GM10248 (cell line): ENCODE measurements around the gene GPC6.

Experiments used
- CTCF ChIA-PET: fragments of 300-600 bp; sonication (Branson Sonifier 250); formaldehyde crosslinking; extraction: SDS; loops from one replicate; lab custom pipeline; 2021; ENCODE audit warnings: antibody characterized with exemption; lab: Yijun Ruan, JAX
- POLR2A ChIA-PET: fragments of 350-650 bp; sonication (Branson Sonifier 250); formaldehyde crosslinking; extraction: SDS; loops from one replicate; lab custom pipeline; 2020; ENCODE audit warnings: antibody characterized with exemption; lab: Yijun Ruan, JAX
- DNase-seq: peaks from one replicate; pipeline ENCODE4 v3.0.0; 2012; ENCODE audit errors: extremely low spot score
- CTCF ChIP-seq: IDR thresholded peaks from 2 replicates; pipeline ENCODE4 v1.5.1; 2012; ENCODE audit warnings: mild to moderate bottlenecking, low read depth; ENCODE audit errors: extremely low read depth, missing control alignments, control extremely low read depth

Gene GPC6

GRCh38 chr13:94387047-94387446 lies 1160.4 kb downstream of the GPC6 start:
- DNase-seq, result no peak

GRCh38 chr13:94389604-94390351 lies 1163.2 kb downstream of the GPC6 start:
- no peak for TF ChIP-seq CTCF
- DNase-seq, result no peak
- POLR2A ChIA-PET, result no interaction called here
- CTCF ChIA-PET, result interaction anchor here (1.0 to 1.2 kb wide), 2 partner anchors 26 to 28 kb away, joined by 3 to 4 read pairs; no protein-coding TSS in a partner anchor

More at GRCh38 chr13:94387047-94387446, 1160.4 kb downstream of the GPC6 start:
- no peak for TF ChIP-seq CTCF
- CTCF ChIA-PET, result interaction anchor here (1.1 to 1.4 kb wide), 2 partner anchors 10 to 53 kb away, joined by 3 to 4 read pairs; no protein-coding TSS in a partner anchor
- POLR2A ChIA-PET, result no interaction called here

GRCh38 chr13:94390881-94391280 lies 1164.3 kb downstream of the GPC6 start:
- DNase-seq, result no peak
- ChIA-PET CTCF (no interaction called here), POLR2A (no interaction called here)
- TF ChIP-seq CTCF, result no peak

GRCh38 chr13:94394723-94395122 lies 1168.1 kb downstream of the GPC6 start:
- TF ChIP-seq CTCF, result no peak
- ChIA-PET CTCF (interaction anchor here (1.2 to 2.4 kb wide), 3 partner anchors 9 to 34 kb away, joined by 4 to 6 read pairs (median 6); no protein-coding TSS in a partner anchor), POLR2A (no interaction called here)
- no peak for DNase-seq

GRCh38 chr13:94395860-94396259 lies 1169.3 kb downstream of the GPC6 start:
- ChIA-PET CTCF (interaction anchor here (1.7 kb wide), 1 partner anchor 33 kb away, joined by 4 read pairs; no protein-coding TSS in a partner anchor), POLR2A (no interaction called here)
- no peak for DNase-seq
- no peak for TF ChIP-seq CTCF

- CTCF ChIA-PET, result no interaction called here
- POLR2A ChIA-PET, result no interaction called here
- no peak for TF ChIP-seq CTCF
- no peak for DNase-seq
Observed at GRCh38 chr13:94399812-94400211, 1173.2 kb downstream of the GPC6 start.
